Activated CD4-positive, alpha-beta T cell treated with anti-CD3 and anti-CD28 coated beads, Interleukin-2, Interleukin-4, amounts not matched to agents 100 ng/mL and 50 ng/mL, durations not matched to agents 16 hours and 8 hours (primary cell): ENCODE results near the gene ZIC1.

Experiments used
- DNase-seq: peaks from one replicate; pipeline ENCODE4 v3.0.0-alpha.2; 2020; ENCODE audit warnings: low spot score

Gene ZIC1

DNA sequence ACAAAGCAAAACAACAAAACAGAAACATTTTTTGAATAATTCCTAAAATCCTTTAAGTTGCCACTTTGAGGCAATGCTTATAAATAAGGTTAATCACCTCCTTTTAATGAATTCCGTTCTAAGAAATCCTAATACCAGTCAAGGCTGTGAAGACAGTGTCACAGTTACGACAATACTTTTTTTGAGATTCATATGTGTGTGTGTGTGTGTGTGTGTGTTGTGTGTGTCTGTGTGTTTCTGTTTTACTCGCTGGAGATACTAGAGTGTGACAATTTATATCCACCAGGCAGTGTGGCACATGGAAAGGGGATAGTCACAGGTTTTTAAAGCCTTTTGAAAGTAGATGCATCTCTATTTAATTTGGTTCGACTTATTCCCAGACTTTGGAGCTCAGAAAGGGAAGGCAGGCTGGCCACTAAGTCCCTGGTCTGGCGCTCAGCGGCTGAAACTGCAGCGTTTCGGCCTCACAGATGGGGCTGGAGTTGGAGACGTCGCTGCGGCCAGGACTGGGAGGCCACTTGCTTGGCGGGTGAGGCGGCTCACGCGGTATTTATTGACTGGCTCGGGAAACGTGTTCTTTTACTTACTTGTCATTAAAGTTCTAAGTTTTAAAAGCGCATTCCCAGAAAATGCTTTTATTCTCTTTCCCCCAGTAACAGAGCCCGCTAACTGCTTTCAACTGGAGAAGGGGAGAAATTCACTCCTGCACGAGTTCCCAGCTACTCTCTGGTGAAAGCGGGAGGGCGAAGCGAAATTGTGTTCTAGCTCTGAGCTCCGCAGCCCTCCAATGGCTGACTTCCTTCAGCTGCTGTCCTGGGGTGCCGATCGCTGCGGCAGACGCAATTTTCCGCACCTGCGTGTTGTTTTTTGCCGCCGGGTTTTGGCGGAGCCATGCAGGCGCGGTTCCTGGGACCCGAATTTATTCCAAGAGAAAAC, 13.7 kb downstream of the ZIC1 start:
- no peak for DNase-seq

- no peak for DNase-seq
Measured at GRCh38 chr3:147423537-147423797, 14.3 kb downstream of the ZIC1 start.

- no peak for DNase-seq
Measured at GRCh38 chr3:147423798-147424580, 14.8 kb downstream of the ZIC1 start.

- DNase-seq, result no peak
Measured at GRCh38 chr3:147424581-147425387, 15.6 kb downstream of the ZIC1 start.

DNA sequence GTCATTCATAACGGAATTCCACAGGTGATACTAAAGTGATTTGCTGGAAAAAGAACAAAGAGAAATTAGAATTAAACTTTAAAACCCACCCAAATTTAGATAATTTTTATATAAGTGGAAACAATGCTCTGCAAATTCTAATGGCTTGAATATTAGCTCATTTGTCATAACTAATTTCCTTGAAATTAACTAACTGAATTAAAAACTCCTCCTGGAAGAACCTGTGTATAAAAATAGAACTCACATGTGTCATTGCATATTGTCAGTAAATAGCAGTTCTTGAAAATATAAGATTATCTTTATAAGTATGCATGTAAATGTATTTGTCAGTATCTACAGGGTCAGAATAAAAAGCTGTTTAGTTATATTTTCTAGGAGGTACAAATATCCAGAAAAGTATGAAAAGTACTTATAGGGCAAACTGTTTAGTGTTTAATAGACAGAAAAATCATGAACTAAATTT, 16.3 kb downstream of the ZIC1 start:
- no peak for DNase-seq

DNA sequence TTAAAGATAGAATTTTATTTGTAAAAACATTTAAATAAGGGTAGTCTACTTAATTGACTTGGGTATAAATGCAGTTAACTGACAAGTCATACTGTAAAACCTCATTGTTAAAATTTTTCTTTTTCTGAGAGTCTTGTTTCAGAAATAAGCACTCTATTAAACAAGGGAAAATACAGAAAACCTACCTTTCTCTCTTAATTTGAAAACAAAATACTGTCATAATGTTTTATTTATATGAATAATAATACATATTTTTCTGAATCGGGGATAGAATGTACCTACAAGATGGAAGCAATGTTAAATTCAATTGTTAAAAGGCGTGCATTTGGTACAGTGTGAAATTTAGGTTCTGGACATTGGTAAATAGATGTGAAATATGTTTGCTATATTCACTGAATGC, 17.8 kb downstream of the ZIC1 start:
- no peak for DNase-seq

GRCh38 chr3:147427746-147428145, 18.6 kb downstream of the ZIC1 start:
- DNase-seq, result no peak

- DNase-seq, result no peak
Measured at GRCh38 chr3:147428326-147428725, 19.2 kb downstream of the ZIC1 start.

DNA sequence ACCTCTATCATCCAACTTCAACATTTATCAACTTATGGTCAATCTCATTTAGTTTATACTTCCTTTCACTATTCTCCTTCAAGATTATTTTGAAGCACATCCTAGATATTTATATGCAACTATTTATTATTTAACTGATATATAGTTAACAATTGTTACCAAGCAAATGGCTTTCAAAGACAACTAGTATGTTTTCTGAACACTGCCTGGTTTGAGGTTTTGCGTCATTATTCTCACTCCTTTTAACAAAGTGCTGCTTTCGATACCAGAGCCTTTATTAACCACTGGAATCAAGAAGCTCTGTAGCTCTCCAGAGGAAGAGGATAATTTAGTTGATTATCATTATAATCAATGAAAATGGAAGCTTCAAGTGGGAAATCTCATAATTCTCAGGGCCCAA, 19.6 kb downstream of the ZIC1 start:
- DNase-seq, result no peak

DNA sequence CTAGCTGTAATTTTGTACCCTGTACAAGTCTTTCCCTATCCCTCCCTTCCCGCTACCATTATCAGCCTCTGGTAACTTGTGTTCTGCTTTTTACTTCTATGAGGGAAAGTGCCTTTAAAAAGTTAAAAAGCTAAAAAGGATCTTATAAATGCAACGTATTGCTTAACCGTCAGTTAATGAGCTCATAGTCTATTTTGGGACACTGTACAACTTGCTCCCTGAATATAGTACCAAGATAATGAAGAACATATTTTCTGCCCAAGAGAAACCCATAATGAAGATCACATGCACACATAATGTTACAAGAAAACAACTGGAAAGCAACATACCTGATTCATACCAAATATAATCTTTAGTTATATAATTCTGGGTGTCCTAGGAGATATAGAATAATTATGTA, 22.6 kb downstream of the ZIC1 start:
- DNase-seq, result no peak

GRCh38 chr3:147447224-147447623, 38.1 kb downstream of the ZIC1 start:
- no peak for DNase-seq

- DNase-seq, result no peak
Measured at GRCh38 chr3:147449669-147450068, 40.5 kb downstream of the ZIC1 start.

DNA sequence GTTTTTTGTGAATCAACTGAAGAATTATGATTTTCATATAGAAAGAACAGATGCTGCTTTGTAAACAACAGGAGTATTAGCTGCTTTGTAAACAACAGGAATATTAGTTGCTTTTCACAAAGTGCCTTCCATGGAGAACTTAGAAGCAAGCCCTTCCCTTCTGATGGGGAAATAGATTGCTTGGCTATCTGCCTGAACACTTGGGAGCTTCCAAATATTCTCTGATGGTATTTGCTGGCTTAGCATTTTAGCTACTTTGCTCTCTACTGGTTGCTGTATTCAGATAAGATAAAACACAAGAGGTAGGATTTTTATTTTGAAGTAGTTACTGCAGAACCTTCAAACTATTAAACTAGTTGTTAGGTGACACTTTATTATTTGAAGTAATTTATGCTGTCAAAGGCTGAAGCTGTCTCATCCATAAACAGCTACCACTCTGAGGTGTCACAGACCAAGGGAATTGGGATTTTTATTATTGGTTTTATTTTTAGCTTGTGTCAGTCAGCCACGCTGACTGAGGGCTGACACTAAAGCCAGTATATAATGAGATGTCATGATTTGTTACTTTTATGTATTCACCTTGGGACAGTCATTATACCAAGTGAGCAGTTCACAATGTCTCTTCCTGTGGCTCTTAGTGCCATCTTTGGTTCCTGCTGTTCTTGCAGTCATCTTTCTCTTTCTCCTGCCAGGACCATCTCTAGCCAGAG, 50.0 kb downstream of the ZIC1 start:
- DNase-seq, result no peak

DNA sequence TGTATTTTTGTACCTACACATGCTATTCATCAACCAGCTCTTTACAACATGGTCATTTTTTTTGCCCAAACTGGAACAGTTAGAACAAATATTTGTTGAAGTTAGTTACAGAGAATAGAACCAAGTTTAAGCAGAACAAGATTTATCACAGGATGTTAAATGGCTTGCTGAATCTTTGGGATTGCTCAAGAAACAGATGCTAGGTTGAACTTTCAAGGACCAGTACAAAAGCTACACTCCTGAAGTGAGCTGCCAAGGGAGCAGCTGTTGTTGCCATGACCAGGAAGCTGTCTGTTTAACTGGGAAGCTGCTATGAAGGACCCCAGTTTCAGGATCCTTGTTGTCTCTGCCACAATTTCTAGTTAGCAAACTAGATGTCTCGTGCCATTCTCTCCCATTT, 53.7 kb downstream of the ZIC1 start:
- DNase-seq, result no peak
